Activated CD4-positive, alpha-beta T cell treated with anti-CD3 and anti-CD28 coated beads, Interleukin-2, amount 50 U/mL, for 24 hours (primary cell): ENCODE data around the gene AIP.

ENCODE experiments used
- DNase-seq, 2 donors: peaks; one replicate each; pipeline ENCODE4 v3.0.0-alpha.2; 2020; ENCODE audit warnings: low read depth in 1 of 2, low spot score in 1 of 2

Gene AIP

GRCh38 chr11:67482827-67483798 lies at the start of gene AIP:
TSS of gene AIP (plus strand) at chr11:67483026. CDS start at chr11:67483159, 133 bp downstream.
- peak; percentile 91 to 98 for DNase-seq

DNA sequence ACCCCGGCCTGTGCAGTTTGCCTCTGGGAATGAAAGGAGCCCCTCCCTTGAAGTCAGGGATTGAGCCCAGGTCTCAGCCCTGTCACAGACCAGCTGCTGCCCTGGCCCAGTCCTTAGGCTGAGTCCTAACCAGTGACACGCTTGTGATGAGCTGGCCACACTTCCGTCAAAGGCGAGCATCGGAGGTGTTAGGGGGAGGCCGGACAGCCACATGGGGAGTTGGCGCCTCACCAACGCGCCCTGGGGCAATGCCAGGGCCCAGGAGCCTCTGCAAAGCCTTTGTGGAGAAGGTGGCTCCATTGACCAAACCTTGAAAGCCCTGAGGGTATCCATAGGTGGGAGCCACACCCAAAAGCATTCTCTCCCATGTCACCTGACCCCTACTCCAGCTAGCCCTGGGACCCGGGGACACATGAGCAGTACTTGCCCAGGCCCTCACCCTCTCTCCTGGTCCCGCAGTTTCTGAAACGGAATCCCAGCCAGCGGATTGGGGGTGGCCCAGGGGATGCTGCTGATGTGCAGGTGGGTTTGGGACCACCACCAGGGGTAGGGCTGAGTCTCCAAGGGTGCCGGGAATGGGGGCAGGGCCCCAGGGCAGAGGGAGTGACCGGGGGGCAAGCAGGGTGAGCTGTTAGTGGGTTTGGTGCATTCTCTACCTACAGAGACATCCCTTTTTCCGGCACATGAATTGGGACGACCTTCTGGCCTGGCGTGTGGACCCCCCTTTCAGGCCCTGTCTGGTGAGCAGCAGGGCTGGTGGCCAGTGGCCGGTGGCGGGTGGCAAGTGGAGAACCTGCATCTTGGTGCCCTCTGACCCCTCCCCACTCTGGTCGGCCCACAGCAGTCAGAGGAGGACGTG lies 49.1 kb upstream of the AIP start:
- DNase-seq, result no peak

DNA sequence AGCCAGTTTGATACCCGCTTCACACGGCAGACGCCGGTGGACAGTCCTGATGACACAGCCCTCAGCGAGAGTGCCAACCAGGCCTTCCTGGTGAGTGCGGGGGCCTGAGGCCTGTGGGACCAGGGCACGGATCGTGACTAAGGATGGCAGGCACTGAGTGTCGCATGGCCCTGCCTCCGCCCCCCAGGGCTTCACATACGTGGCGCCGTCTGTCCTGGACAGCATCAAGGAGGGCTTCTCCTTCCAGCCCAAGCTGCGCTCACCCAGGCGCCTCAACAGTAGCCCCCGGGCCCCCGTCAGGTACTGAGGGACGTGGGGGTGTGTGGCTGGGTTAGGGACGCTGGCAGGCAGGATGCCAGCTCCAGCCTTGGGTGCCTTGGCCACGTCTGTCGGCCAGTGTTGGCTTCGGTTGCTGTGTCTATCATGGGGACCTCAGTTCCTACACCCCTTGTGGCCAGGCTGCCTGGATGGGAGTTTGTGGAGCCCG lies 48.4 kb upstream of the AIP start:
- DNase-seq, result no peak

GRCh38 chr11:67435031-67435726 lies 47.6 kb upstream of the AIP start:
- DNase-seq, result no peak

- no peak for DNase-seq
Observed at GRCh38 chr11:67435727-67436458, 46.9 kb upstream of the AIP start.

DNA sequence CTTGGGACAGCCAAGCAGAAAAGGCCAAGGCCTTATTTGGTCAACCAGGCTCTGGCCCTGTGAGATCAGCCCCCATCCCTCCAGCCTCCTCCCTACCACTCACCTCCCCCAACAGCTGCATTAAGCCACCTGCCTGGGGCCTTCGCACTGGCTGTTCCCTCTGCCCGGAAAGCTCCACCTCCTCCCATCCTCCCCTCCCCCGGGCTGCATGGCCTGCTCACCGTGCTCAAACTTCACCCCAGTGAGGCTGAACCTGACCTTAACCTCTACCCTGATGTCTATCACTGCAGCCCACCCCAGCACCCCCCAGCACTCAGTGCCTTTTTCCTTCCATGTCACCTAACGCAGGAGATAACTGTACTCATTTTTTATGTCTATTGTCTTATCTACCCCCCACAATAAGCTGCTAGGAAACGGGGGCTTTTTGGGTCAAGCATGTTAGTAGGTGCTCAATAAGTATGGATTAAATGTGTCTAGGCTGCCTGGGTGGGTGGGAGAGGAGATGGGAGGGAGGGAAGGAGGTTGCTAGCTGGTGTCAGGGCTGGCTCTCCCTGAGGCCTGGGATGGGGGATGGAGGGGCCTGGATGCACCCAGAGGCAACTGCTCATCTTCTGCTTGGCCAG lies 46.3 kb upstream of the AIP start:
- DNase-seq, result peak; percentile 49 to 78

DNA sequence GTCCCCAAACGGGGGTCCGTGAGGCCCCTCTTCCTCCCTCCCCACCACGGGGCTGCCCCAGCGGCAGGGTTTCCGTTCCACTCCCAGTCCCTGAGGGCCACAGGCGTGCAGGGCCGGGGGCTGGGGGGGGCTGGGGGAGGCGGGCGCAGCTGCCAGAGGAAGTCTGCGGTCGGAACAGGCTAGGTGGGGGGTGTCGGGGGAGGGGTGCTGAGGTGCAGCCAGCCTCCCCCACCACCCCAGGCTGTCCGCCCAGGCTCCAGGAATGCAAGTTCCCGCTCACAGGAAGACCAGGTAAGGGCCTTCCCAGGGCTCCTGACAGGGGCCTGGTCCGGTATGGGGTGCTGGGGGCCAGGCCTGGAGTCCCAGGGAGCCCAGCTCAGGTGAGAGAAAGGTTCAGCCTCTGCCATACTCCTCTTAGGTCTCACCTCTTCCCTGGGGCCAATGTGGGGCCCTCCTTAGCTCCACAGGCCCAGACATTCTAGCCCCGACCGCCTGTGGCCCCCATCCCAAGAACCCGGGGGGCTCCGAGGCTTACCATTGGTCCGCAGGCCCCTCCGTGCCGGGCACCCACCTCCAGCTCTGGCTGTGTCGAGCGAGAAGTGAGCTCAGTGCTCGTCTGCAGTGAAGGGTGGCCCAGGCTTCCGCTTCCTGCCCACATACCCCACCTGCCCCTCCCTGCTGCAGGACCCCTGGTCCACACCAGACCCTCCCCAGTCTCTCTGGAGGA lies 45.6 kb upstream of the AIP start, which contains the start of gene PTPRCAP:
PTPRCAP (minus strand) TSS at position 601 of the 727 bp plus-strand sequence; CDS start at position 538, 63 bp downstream.
- peak; percentile 50 to 62 for DNase-seq

DNA sequence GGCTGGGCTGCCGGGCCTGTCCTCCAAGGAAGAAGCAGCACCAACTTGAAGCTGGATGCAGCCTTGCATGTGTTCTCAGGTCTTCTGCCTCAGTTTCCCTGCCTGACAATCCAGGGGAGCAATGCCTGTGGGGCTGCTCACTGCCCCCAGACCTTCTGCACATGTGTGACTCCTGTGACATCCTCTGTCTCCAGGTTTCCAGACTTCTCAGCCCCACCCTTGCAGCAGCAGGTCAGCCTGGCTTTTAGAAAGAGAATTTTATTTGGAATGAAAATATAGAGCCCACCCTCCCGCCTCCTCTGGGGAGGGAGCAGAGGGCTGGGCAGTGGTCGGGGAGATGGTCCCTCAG lies 45.0 kb upstream of the AIP start:
- DNase-seq, result no peak

GRCh38 chr11:67438158-67438902 lies 44.5 kb upstream of the AIP start:
- DNase-seq, result peak; percentile 47 to 63

- DNase-seq, result no peak
Observed at GRCh38 chr11:67439321-67440228, 43.3 kb upstream of the AIP start.

DNA sequence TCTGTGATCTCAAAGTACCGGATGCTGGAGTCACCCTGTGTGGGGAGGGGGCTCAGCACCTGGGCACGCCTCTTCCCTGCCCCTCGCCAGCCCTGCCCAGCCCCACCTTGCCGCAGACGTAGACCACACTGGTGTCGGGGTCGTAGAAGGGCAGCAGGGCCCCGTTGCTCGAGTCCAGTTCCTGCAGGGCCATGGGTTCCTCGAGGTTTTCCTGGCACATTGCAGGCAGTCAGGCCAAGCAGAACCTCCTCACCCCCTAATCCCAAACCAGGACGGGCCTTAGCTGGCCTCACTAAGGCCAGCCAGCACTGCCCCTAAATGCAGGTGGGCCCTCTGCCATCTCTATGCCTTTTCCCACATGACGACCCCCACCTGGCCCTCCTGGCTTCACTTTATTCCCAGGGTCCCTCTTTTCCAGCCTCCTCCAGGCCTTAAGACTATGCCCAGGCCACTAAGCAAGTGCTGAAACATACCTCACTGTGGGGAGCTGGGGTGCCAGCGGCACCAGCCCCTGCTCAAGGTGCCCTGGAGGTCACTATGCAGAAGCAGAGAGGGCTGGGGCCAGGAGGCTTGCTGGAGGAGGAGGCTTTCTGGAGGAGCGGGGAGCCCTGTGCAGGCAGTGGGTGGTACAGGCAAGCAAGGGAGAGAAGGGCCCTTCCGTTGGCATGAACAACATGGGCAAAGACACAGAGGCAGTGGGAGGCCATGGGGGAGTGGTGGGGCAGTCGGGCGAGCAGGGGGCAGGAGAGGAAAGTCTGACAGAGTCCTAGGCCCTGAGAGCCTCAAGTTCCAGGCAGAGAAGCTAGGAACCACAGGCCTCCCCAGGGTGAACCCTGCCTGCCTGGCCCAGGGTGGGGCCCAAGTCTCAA lies 42.4 kb upstream of the AIP start:
- no peak for DNase-seq

GRCh38 chr11:67441098-67441563 lies 41.7 kb upstream of the AIP start:
- DNase-seq, result no peak

DNA sequence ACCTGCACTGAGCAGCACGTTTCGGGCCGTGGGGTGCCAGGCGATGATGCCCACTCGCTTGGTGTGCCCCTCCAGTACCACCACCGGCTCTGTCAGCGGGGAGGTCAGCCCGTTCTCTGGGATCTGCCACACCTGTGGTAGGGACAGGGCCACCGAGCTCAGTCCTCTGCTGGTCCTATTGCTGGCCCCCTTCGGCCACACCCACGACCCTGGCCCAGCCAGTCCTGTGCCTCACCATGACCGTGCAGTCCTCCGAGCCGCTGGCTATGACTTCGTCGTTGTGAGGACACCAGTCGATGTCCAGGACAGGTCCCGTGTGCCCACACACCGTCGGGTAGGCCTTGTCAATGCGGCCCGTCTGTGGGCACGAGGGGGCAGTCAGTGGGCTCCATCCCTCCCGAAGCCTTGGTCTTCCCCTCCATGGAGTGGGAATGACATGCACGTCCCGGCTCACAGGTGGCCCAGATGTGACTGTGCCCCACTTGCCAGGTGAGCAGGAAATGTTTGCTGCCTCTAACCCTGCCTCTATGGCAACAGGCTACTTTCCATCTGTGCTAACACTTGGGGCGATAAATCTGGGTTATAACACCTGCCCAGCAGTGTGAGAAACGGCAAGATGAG lies 41.0 kb upstream of the AIP start:
- DNase-seq, result no peak

GRCh38 chr11:67442504-67443404 lies 40.1 kb upstream of the AIP start:
- DNase-seq, result no peak

DNA sequence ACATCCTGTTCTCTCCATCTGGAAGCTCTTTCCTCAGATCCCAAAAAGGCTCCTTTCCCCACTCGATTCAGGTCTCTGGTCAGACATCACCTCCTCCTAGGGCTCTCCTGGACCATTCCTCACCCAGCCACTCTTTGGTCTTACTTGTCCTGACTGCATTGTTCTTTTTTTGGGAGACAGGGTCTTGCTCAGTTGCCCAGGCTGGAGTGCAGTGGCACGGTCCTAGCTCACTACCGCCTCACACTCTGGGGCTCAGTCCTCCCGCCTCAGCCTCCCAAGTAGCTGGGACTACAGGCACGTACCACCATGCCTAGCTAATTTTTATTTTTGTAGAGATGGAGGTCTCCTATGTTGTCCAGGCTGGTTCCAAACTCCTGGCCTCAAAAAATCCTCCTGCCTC lies 37.3 kb upstream of the AIP start:
- no peak for DNase-seq
